PFSK-1 (cell line): ENCODE data around the gene NECTIN1.

Experiments
- FOXP2 ChIP-seq: optimal IDR thresholded peaks from 2 replicates; pipeline ENCODE3; 2011; ENCODE audit warnings: borderline replicate concordance, control low read depth, inconsistent platforms; ENCODE audit not compliant: insufficient read depth; ENCODE audit errors: extremely low read length, extremely low read depth
- POLR2AphosphoS5 ChIP-seq: IDR thresholded peaks from 2 replicates; pipeline ENCODE4 v1.6.1; 2012; ENCODE audit warnings: low read depth, mild to moderate bottlenecking, control low read depth, low read length, moderate library complexity
- SIN3A ChIP-seq: IDR thresholded peaks from 2 replicates; pipeline ENCODE4 v1.6.1; 2012; ENCODE audit warnings: mild to moderate bottlenecking, low read length, moderate library complexity, borderline replicate concordance; ENCODE audit not compliant: insufficient read depth
- TAF1 ChIP-seq: IDR thresholded peaks from 2 replicates; pipeline ENCODE4 v1.6.1; 2012; ENCODE audit warnings: low read length, control low read depth, borderline replicate concordance; ENCODE audit not compliant: insufficient read depth
- TF ChIP-seq, protein P1 (sequence below), 2 experiments: IDR thresholded peaks; 2 replicates each; pipeline versions ENCODE4 v1.6.1 to v1.8.0; 2011 to 2012; ENCODE audit warnings: low read depth in 2 of 2, low read length in 2 of 2, control low read depth in 1 of 2, inconsistent platforms in 1 of 2, mild to moderate bottlenecking in 1 of 2, moderate library complexity in 1 of 2; ENCODE audit not compliant: insufficient read depth in 1 of 2

DNA sequence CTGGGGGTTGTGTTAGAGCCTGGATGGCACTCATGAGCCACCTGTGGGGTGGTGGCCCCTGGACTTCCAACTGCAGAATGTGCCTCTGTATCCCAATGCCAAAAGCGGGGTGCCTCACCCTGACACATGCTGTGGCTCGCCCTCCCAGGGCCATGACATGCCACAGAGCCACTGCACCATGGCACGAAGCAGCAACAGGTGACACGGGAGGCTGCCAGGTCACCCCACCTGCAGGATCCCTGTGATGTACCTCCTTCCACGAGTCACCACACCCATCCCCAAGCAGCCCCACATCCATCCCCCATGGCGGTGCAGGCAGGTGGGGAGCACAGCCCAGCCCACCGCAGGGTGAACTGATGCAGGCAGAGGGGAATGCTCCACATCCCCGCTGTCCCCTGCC is 14.8 kb downstream of the NECTIN1 start:
- TF ChIP-seq POLR2AphosphoS5 (no peak), SIN3A (no peak), TAF1 (no peak), FOXP2 (no peak)
- TF ChIP-seq, protein P1, sequence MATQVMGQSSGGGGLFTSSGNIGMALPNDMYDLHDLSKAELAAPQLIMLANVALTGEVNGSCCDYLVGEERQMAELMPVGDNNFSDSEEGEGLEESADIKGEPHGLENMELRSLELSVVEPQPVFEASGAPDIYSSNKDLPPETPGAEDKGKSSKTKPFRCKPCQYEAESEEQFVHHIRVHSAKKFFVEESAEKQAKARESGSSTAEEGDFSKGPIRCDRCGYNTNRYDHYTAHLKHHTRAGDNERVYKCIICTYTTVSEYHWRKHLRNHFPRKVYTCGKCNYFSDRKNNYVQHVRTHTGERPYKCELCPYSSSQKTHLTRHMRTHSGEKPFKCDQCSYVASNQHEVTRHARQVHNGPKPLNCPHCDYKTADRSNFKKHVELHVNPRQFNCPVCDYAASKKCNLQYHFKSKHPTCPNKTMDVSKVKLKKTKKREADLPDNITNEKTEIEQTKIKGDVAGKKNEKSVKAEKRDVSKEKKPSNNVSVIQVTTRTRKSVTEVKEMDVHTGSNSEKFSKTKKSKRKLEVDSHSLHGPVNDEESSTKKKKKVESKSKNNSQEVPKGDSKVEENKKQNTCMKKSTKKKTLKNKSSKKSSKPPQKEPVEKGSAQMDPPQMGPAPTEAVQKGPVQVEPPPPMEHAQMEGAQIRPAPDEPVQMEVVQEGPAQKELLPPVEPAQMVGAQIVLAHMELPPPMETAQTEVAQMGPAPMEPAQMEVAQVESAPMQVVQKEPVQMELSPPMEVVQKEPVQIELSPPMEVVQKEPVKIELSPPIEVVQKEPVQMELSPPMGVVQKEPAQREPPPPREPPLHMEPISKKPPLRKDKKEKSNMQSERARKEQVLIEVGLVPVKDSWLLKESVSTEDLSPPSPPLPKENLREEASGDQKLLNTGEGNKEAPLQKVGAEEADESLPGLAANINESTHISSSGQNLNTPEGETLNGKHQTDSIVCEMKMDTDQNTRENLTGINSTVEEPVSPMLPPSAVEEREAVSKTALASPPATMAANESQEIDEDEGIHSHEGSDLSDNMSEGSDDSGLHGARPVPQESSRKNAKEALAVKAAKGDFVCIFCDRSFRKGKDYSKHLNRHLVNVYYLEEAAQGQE (IDR thresholded peaks at IDR 0.05; ENCODE audit: insufficient read depth in 1 of 2, low read depth in 2 of 2, low read length in 2 of 2), result no peak
